Stimulated activated naive B cell treated with anti-CD40 and anti-IgM and Interleukin-4, amounts not matched to agents 10 μg/mL and 1 μg/mL and 100 μg/mL, for 72 hours (primary cell): ENCODE measurements around the gene TRIM24.
"Not testable (repeated sequence)": the region's sequence is repeated elsewhere in the genome, so short reads cannot be mapped to it uniquely, and the experiment has no call there.

ENCODE experiments used
- ATAC-seq, 2 donors: fragments of 150-1000 bp; cut with Tn5 transposase; replicated peaks; 2 replicates each; pipeline ENCODE4 v1.10.0; 2021; ENCODE audit warnings: moderate library complexity in 1 of 2
- DNase-seq: peaks from one replicate; pipeline ENCODE4 v3.0.0; 2021
- H3K27ac Mint-ChIP-seq: one replicate; pipeline ENCODE4 v1.8.0; 2022; ENCODE audit warnings: mild to moderate bottlenecking, mixed read lengths
- H3K27me3 Mint-ChIP-seq, 2 donors: one replicate each; pipeline ENCODE4 v1.8.0; 2022; ENCODE audit warnings: mixed read lengths in 2 of 2
- H3K36me3 Mint-ChIP-seq, 2 donors: one replicate each; pipeline ENCODE4 v1.8.0; 2022; ENCODE audit warnings: mixed read lengths in 2 of 2, mild to moderate bottlenecking in 1 of 2
- H3K4me1 Mint-ChIP-seq, 2 donors: one replicate each; pipeline ENCODE4 v1.8.0; 2022; ENCODE audit warnings: mixed read lengths in 2 of 2, mild to moderate bottlenecking in 1 of 2
- H3K4me3 Mint-ChIP-seq, 2 donors: one replicate each; pipeline ENCODE4 v1.8.0; 2022; ENCODE audit warnings: mild to moderate bottlenecking in 2 of 2, mixed read lengths in 2 of 2, moderate library complexity in 1 of 2
- H3K9me3 Mint-ChIP-seq, 2 donors: one replicate each; pipeline ENCODE4 v1.8.0; 2022; ENCODE audit warnings: mixed read lengths in 2 of 2, mild to moderate bottlenecking in 1 of 2

TRIM24 gene

DNA sequence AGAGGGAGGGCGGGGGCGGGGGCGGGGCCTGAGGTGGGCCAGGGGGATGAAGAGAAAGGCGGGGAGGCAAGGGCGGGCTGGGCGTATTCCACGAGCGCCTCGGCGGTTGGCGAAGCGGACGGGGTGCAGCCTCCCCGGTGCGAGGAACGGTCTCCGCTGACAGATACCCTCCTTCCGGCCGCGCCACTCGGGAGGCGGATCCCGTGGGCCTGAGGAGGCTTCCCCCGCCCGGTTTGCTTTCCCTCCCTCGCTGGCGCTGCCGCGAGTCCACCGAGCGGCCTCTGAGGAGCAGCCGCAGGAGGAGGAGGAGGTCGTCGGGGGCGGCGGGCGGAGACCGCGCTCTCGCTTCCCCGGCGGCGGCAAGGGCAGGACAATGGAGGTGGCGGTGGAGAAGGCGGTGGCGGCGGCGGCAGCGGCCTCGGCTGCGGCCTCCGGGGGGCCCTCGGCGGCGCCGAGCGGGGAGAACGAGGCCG is at the start of gene TRIM24:
TRIM24 (plus strand) TSS at position 84 of the 473 bp plus-strand sequence; CDS start at position 374, 290 bp downstream.
- peak; percentile 84 to 85 for ATAC-seq
- no peak for DNase-seq
- H3K4me3 Mint-ChIP-seq, result peak within 1 kb of the TSS; percentile 85
- H3K27me3 Mint-ChIP-seq, result peaks cover 4 to 5% of the 10 kb centered on the region in 2 donors
- peaks cover 10 to 21% of the 10 kb centered on the region in 2 donors for H3K4me1 Mint-ChIP-seq
- H3K27ac Mint-ChIP-seq, result peak within 1 kb of the TSS; percentile 96
- peaks cover 4 to 5% of the 10 kb centered on the region in 2 donors for H3K9me3 Mint-ChIP-seq
- peaks cover 3 to 10% of the 10 kb centered on the region in 2 donors for H3K36me3 Mint-ChIP-seq

DNA sequence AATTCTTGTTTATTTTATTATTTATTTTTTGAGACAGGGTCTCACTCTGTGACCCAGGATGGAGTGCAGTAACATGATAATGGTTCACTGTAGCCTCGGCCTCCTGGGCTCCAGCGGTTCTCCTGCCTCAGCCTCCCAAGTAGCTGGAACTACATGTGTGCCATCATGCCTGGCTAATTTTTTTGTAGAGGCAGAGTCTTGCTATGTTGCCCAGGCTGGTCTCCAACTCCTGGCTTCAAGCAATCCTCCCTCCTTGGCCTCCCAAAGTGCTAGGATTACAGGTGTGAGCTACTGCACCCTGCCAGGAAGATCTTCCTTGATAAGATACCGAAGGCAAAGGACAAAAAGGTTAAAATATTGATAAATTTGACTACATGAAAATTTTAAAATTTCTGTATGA is 48.0 kb upstream of the TRIM24 start:
- H3K27me3 Mint-ChIP-seq, DNase-seq, H3K4me3 Mint-ChIP-seq, ATAC-seq, H3K4me1 Mint-ChIP-seq, H3K9me3 Mint-ChIP-seq, H3K27ac Mint-ChIP-seq, H3K36me3 Mint-ChIP-seq: not testable (repeated sequence)

DNA sequence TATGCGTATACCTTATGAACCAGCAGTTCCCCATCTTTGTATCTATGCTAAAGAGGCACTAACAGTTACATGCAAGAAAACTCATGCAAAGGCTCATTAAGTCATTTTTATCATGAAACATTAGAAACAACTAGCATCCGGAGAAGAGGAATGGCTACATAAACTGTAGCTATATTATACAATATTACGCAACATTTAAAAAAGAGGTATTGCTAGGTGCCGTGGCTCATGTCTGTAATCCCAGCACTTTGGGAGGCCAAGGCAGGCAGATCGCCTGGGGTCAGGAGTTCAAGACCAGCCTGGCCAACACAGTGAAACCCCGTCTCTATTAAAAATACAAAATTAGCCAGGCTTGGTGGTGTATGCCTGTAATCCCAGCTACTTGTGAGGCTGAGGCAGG is 47.1 kb upstream of the TRIM24 start:
- H3K4me1 Mint-ChIP-seq, H3K9me3 Mint-ChIP-seq, H3K36me3 Mint-ChIP-seq, DNase-seq, H3K27me3 Mint-ChIP-seq, H3K27ac Mint-ChIP-seq, ATAC-seq, H3K4me3 Mint-ChIP-seq: not testable (repeated sequence)

DNA sequence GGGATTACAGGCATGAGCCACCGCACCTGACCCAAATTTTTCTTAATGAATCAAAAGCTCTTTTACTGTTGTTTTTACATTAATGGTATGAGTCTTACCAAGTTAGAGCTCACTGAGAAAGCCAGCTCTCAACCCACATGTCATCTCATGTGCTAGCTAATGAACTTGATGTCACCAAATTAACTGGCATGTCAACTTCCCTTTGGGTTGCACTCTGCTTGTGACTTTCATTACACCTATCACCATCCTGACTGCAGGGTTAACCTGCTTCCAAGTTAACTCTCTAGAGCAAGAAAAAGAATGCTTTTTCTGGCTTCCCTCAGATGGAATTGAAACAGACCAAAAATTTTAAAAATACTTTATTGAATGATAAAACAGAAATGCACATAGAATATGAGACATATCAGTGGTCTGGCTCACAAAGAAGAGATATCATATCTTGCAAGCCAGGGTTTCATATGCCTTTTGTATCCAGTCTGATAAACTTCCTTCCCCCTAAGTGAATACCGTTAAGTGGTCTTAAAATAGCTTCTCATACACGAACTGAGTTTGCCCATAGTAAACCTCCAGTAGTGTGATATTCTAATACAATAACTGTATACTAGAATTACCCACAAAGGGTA is 42.9 kb upstream of the TRIM24 start:
- no peaks in the 10 kb centered on the region for H3K36me3 Mint-ChIP-seq
- DNase-seq (no peak), ATAC-seq (no peak)
- H3K4me1 Mint-ChIP-seq, result no peaks in the 10 kb centered on the region
- no peak overlapping the region for H3K4me3 Mint-ChIP-seq
- peaks cover 0 to 4% of the 10 kb centered on the region in 2 donors for H3K27me3 Mint-ChIP-seq
- H3K27ac Mint-ChIP-seq, result no peak overlapping the region
- H3K9me3 Mint-ChIP-seq, result peaks cover 0 to 2% of the 10 kb centered on the region in 2 donors

DNA sequence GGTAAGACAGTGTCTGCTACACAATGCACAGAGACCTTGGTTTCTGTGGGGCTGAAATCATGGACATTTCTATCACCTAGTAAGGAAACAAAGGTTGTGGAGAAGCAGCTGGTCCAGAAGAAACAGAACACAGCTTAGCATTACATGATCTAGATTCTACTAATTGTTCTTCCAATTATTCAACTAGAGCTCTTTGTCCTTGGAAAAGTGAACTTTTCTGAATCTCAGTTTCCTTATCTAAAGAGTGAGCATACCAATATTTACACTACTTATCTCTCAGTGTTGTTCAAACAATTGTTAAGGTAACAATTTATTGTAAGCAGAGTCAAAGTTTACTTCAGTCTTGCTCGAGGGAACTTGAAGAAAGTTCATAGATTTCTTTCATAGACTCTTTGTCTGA is 42.3 kb upstream of the TRIM24 start:
- Mint-ChIP-seq H3K27ac (no peak overlapping the region), H3K4me1 (no peaks in the 10 kb centered on the region), H3K27me3 (peaks cover 0 to 4% of the 10 kb centered on the region in 2 donors), H3K36me3 (no peaks in the 10 kb centered on the region), H3K9me3 (peaks cover 0 to 2% of the 10 kb centered on the region in 2 donors), H3K4me3 (no peak overlapping the region)
- no peak for DNase-seq
- no peak for ATAC-seq

DNA sequence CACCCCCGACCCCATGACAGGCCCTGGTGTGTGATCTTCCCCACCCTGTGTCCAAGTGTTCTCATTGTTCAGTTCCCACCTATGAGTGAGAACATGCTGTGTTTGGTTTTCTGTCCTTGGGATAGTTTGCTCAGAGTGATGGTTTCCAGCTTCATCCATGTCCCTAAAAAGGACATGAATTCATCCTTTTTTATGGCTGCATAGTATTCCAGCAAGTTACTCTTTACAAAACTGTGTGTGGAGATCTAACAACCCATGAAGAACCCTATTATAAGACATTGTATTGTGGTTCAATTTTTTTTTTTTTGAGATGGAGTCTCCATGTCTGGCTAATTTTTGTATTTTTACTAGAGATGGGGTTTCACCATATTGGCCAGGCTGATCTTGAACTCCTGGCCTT is 41.7 kb upstream of the TRIM24 start:
- not testable (repeated sequence) for H3K9me3 Mint-ChIP-seq, H3K27ac Mint-ChIP-seq, DNase-seq, ATAC-seq, H3K27me3 Mint-ChIP-seq, H3K4me1 Mint-ChIP-seq, H3K36me3 Mint-ChIP-seq, H3K4me3 Mint-ChIP-seq

DNA sequence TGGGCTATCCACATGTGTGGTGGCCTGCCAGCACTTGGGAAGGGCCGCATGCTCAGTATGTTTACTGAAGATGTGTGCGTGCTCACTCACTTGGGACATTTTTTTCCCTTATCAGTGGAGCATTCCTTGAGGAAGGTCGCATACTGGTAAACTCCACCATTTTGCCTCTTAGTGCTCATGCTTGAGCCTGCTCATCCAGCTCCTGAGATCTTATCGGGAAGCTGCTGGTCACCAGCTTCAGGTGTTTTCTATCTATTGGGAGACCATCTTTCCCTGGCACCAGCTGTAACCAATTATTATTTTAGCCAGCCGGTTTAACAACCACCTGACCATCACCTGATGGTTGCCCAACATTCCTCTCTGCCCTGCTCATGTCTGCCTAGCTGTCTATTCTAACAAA is 35.0 kb upstream of the TRIM24 start:
- H3K27ac Mint-ChIP-seq, result no peak overlapping the region
- H3K4me1 Mint-ChIP-seq, result no peaks in the 10 kb centered on the region
- peaks cover 3 to 5% of the 10 kb centered on the region in 2 donors for H3K36me3 Mint-ChIP-seq
- H3K27me3 Mint-ChIP-seq, result peaks cover 0 to 4% of the 10 kb centered on the region in 2 donors
- ATAC-seq, result no peak
- no peak for DNase-seq
- peaks cover 7% of the 10 kb centered on the region in 2 donors for H3K9me3 Mint-ChIP-seq
- H3K4me3 Mint-ChIP-seq, result no peak overlapping the region

DNA sequence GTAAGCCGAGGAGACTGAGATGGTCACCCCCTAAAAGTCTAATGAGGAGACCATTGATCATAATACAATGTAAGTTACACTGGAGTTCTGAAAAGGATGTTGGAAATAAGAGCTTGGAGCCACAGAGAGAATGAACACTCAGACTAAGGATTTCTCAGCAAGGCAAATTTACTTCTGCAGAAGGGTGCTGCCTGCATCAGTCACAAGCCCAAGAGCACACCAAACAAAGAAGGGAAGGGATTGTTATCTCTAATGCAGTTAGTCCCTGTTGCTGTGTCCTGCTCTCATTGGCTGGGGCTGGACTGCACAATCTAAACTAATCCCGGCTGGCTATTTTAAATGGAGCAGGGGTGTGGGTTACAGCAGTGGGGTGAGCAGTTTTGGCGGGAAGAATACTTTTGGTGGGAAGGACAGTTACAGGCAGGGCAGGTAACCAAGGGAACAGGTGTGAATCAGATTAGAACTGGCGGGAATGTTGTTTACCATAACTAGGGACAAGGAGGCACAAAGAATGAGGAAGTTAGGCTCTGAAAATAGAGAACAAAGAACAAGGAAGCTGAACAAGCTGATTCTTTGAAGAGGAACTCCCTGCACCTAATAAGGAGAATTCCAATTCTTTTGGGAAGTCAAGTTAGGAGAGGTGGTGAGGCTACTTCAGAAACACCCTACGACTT is 30.3 kb upstream of the TRIM24 start:
- Mint-ChIP-seq H3K27ac (no peak overlapping the region), H3K4me1 (no peaks in the 10 kb centered on the region), H3K36me3 (peaks cover 5% of the 10 kb centered on the region in 2 donors), H3K27me3 (peaks cover 0 to 6% of the 10 kb centered on the region in 2 donors), H3K4me3 (no peak overlapping the region), H3K9me3 (peaks cover 14 to 25% of the 10 kb centered on the region in 2 donors)
- ATAC-seq (no peak), DNase-seq (no peak)

DNA sequence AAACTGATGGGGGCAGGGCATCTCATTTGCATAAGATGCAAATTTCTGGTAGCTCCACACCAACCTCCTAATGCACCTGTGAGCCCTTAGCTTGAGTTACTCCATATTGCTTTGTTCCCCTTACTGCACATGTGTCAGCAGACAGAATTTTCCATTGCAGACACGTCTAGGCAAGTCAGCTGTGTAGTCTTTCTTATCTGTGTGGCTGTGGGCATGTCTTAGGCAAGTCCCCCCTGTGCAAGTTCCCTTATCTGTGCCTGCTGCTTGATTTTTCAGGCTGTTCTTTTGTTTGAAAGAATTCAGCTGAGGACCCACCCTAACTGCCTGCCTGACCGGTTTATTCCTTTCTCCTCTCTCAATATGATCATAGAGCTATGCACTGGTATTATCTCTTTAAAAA is 28.5 kb upstream of the TRIM24 start:
- no peak overlapping the region for H3K27ac Mint-ChIP-seq
- H3K9me3 Mint-ChIP-seq, result peaks cover 18 to 27% of the 10 kb centered on the region in 2 donors
- peaks cover 4 to 11% of the 10 kb centered on the region in 2 donors for H3K27me3 Mint-ChIP-seq
- H3K4me3 Mint-ChIP-seq, result no peak overlapping the region
- DNase-seq (no peak), ATAC-seq (no peak)
- no peaks in the 10 kb centered on the region for H3K4me1 Mint-ChIP-seq
- H3K36me3 Mint-ChIP-seq, result peaks cover 5% of the 10 kb centered on the region in 2 donors

DNA sequence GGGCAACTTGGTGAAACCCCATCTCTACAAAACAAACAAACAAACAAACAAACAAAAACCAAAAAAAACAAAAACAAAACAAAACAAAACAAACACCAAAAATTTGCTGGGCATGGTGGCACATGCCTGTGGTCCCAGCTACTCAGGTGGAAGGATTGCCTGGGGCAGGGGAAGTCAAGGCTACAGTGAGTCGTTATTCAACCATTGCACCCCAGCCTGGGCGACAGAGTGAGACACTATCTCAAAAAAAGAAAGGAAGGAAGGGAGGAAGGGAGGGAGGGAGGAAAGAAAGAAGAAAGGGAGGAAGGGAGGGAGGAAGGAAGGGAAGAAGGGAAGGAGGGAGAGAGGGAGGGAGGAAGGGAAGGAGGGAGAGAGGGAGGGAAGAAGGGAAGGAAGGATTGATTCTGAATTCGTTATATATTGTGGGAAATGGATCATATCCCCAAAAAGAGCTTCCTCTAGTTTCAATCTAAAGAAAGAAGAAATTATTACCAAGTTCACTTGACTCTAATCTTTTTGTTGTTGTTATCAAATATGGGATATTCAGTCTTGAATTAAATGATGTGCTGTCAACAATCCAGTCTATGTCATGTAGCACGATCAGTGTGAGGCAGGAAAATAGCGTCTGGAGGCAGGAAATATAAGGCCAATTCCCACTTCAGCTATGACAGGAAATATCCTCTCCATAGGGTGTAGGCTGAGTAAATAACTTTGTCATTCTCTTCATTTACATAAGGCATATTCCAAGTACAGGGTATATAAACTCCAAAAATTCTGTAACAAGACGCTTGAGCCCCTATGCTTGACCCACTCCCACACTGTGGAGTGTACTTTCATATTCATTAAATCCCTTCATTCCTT is 26.2 kb upstream of the TRIM24 start:
- Mint-ChIP-seq H3K36me3 (peaks cover 5% of the 10 kb centered on the region in 2 donors), H3K27me3 (peaks cover 4 to 11% of the 10 kb centered on the region in 2 donors), H3K9me3 (peaks cover 18 to 27% of the 10 kb centered on the region in 2 donors), H3K4me1 (no peaks in the 10 kb centered on the region), H3K27ac (no peak overlapping the region), H3K4me3 (no peak overlapping the region)
- DNase-seq (no peak), ATAC-seq (no peak)

DNA sequence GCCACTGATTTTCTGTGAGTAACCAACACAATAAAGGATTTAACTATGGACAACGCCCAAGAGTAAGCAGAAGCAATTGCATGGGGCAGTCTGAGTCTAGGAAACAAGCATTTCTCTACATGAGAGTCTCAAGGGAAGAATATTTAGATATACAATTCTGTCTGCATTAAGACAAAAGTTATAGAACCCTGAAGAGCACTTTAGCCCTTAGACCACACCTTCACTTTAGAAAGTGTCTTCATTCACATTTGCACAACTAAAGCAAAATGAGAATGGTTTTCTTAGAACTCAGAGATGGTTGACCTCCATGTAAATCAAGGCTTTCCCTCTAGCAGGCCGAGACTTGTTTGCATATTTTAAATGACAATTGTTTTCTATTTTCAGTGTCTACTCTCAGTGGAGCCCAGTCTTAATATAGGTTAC is 25.5 kb upstream of the TRIM24 start:
- H3K27ac Mint-ChIP-seq, result no peak overlapping the region
- ATAC-seq (no peak), DNase-seq (no peak)
- peaks cover 15 to 24% of the 10 kb centered on the region in 2 donors for H3K9me3 Mint-ChIP-seq
- H3K36me3 Mint-ChIP-seq, result peaks cover 3 to 4% of the 10 kb centered on the region in 2 donors
- no peak overlapping the region for H3K4me3 Mint-ChIP-seq
- peaks cover 4 to 11% of the 10 kb centered on the region in 2 donors for H3K27me3 Mint-ChIP-seq
- H3K4me1 Mint-ChIP-seq, result no peaks in the 10 kb centered on the region

DNA sequence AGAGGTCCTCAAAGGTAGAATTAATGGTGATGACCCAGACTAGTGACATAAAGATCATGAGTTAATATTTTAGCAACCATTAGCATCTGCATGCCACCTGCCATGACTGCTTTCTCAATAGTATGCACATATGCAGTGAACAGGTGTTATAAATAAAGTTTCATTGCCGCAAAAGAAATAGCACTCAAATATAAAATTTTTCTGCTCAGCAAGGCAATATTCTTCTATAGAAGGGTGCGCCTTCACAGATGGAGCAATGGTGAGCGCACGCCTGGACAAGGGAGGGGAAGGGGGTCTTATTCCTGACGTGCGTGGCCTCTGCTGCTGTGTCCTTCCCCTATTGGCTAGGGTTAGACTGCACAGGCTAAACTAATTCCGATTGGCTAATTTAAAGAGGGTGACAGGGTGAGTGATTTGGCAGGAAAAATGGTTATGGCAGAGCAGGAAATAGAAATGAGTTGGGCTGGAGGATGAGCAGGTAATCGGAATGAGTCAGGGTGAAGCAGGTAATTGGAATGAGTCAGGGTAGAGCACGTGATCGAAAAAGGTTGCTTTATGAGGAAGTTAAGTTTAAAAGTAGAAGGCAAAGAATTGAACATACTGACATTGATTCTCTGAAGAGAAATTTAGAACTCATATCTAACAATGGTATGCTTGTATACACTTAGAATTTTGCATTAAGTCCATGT is 24.7 kb upstream of the TRIM24 start:
- Mint-ChIP-seq H3K4me1 (no peaks in the 10 kb centered on the region), H3K27ac (no peak overlapping the region), H3K27me3 (peaks cover 4 to 11% of the 10 kb centered on the region in 2 donors), H3K36me3 (peaks cover 0 to 2% of the 10 kb centered on the region in 2 donors), H3K9me3 (peaks cover 12 to 18% of the 10 kb centered on the region in 2 donors), H3K4me3 (no peak overlapping the region)
- DNase-seq (no peak), ATAC-seq (no peak)

DNA sequence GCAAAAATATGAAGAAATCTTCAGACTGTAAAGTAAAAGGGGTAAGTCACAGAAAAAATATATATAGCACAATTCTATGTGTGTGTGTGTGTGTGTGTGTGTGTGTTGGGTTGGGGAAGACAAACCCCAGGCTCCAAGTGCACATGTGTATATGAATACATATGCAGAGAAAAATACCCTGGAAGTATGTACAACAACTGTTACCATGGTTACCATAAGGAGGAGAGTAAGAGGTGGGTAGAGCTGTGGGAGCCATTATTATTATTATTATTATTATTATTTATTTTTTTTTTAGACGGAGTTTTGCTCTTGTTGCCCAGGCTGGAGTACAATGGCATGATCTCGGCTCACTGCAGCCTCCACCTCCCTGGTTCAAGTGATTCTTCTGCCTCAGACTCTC is 23.7 kb upstream of the TRIM24 start:
- peaks cover 4 to 11% of the 10 kb centered on the region in 2 donors for H3K27me3 Mint-ChIP-seq
- no peaks in the 10 kb centered on the region for H3K4me1 Mint-ChIP-seq
- no peaks in the 10 kb centered on the region for H3K36me3 Mint-ChIP-seq
- H3K9me3 Mint-ChIP-seq, result peaks cover 12% of the 10 kb centered on the region in 2 donors
- no peak overlapping the region for H3K4me3 Mint-ChIP-seq
- no peak for DNase-seq
- no peak for ATAC-seq
- H3K27ac Mint-ChIP-seq, result no peak overlapping the region

DNA sequence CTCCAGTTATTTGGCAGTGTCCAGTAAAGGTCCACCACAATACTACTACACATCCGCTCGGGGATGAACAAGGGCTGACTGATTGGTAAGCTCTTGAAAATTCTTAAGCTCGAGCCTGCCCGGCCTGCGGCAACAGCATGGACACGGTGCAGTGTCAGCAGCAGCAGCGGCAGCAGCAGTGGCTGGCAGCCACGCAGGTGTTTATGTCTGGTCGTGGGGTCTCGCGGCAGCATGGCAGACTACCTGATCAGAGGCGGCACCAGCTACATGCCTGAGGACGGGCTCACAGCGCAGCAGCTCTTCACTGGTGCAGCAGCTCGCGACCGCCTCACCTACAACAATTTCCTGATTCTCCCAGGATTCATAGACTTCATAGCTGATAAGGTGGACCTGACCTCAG is 19.6 kb upstream of the TRIM24 start:
- no peak overlapping the region for H3K27ac Mint-ChIP-seq
- H3K4me3 Mint-ChIP-seq, result no peak overlapping the region
- peaks cover 2 to 5% of the 10 kb centered on the region in 2 donors for H3K27me3 Mint-ChIP-seq
- ATAC-seq (no peak), DNase-seq (no peak)
- H3K36me3 Mint-ChIP-seq, result no peaks in the 10 kb centered on the region
- peaks cover under 1 to 2% of the 10 kb centered on the region in 2 donors for H3K9me3 Mint-ChIP-seq
- no peaks in the 10 kb centered on the region for H3K4me1 Mint-ChIP-seq
